ENCODE results near the gene OR52J3. TPM values are rescaled to one million over a fixed set of nuclear protein-coding genes. Genes with fewer than 3 reads are reported as not detected.
"Not testable (repeated sequence)": the region's sequence is repeated elsewhere in the genome, so short reads cannot be mapped to it uniquely, and the experiment has no call there.

Gene OR52J3
- total and polyA plus RNA-seq, 4 experiments from 2014 or later: not detected

- H3K4me3 ChIP-seq (ENCODE audit: low read length in 2 of 2): no peak overlapping the region
- no peaks in the 10 kb centered on the region for H3K27me3 Mint-ChIP-seq
- no peak overlapping the region for H3K4me3 Mint-ChIP-seq
- H3K9me3 ChIP-seq (ENCODE audit: control insufficient read depth in 1 of 2, low read length in 2 of 2): no peaks in the 10 kb centered on the region
- H3K36me3 ChIP-seq (ENCODE audit: insufficient read depth, low read length): no peaks in the 10 kb centered on the region
- ChIA-PET POLR2A (ENCODE audit: partially characterized antibody) (no interaction called here), CTCF (ENCODE audit: partially characterized antibody) (no interaction called here)
- no peaks in the 10 kb centered on the region for H3K4me1 ChIP-seq (ENCODE audit: insufficient read depth, low read length)
- peaks cover 0 to 3% (median 0%) of the 10 kb centered on the region in 8 donors for H3K9me3 Mint-ChIP-seq
- DNase-seq: no peak
- H3K36me3 Mint-ChIP-seq: no peaks in the 10 kb centered on the region
- no peaks in the 10 kb centered on the region for H3K27me3 ChIP-seq (ENCODE audit: insufficient read depth, low read length)
- no peaks in the 10 kb centered on the region for H3K4me1 Mint-ChIP-seq
- no peak overlapping the region for H3K27ac Mint-ChIP-seq
- H3K27ac ChIP-seq (ENCODE audit: low read depth, low read length): no peak overlapping the region
- intact Hi-C loops (cut with micrococcal nuclease): no loop called here
Observed at GRCh38 chr11:5037926-5038325, 8.4 kb upstream of the OR52J3 start.

GRCh38 chr11:5038341-5038740 is 8.0 kb upstream of the OR52J3 start:
- H3K27ac ChIP-seq (ENCODE audit: low read depth, low read length): no peak overlapping the region
- no peak for DNase-seq
- intact Hi-C loops (cut with micrococcal nuclease): no loop called here
- H3K36me3 Mint-ChIP-seq: no peaks in the 10 kb centered on the region
- POLR2A ChIA-PET (ENCODE audit: partially characterized antibody): no interaction called here
- CTCF ChIA-PET (ENCODE audit: partially characterized antibody): no interaction called here
- H3K27me3 Mint-ChIP-seq: no peaks in the 10 kb centered on the region
- H3K27me3 ChIP-seq (ENCODE audit: insufficient read depth, low read length): no peaks in the 10 kb centered on the region
- H3K4me3 ChIP-seq (ENCODE audit: low read length in 2 of 2): no peak overlapping the region
- H3K36me3 ChIP-seq (ENCODE audit: insufficient read depth, low read length): no peaks in the 10 kb centered on the region
- H3K27ac Mint-ChIP-seq: no peak overlapping the region
- H3K9me3 ChIP-seq (ENCODE audit: control insufficient read depth in 1 of 2, low read length in 2 of 2): no peaks in the 10 kb centered on the region
- peaks cover 0 to 3% (median 0%) of the 10 kb centered on the region in 8 donors for H3K9me3 Mint-ChIP-seq
- H3K4me1 ChIP-seq (ENCODE audit: insufficient read depth, low read length): no peaks in the 10 kb centered on the region
- no peak overlapping the region for H3K4me3 Mint-ChIP-seq
- no peaks in the 10 kb centered on the region for H3K4me1 Mint-ChIP-seq

- no peaks in the 10 kb centered on the region for H3K36me3 Mint-ChIP-seq
- POLR2A ChIA-PET (ENCODE audit: partially characterized antibody): no interaction called here
- no peaks in the 10 kb centered on the region for H3K4me1 Mint-ChIP-seq
Observed at GRCh38 chr11:5040876-5041275, 5.5 kb upstream of the OR52J3 start.

GRCh38 chr11:5042091-5042490 is 4.2 kb upstream of the OR52J3 start:
- POLR2A ChIA-PET (ENCODE audit: partially characterized antibody): no interaction called here
- intact Hi-C loops (cut with micrococcal nuclease): no loop called here
- CTCF ChIA-PET (ENCODE audit: partially characterized antibody): no interaction called here

More at GRCh38 chr11:5040876-5041275, 5.5 kb upstream of the OR52J3 start:
- no peak overlapping the region for H3K27ac ChIP-seq (ENCODE audit: low read depth, low read length)
- H3K27me3 Mint-ChIP-seq: no peaks in the 10 kb centered on the region
- intact Hi-C loops (cut with micrococcal nuclease): no loop called here
- H3K27me3 ChIP-seq (ENCODE audit: insufficient read depth, low read length): no peaks in the 10 kb centered on the region
- H3K36me3 ChIP-seq (ENCODE audit: insufficient read depth, low read length): no peaks in the 10 kb centered on the region
- peaks cover 0 to 3% (median 0%) of the 10 kb centered on the region in 8 donors for H3K9me3 Mint-ChIP-seq
- no peak overlapping the region for H3K4me3 ChIP-seq (ENCODE audit: low read length in 2 of 2)
- CTCF ChIA-PET (ENCODE audit: partially characterized antibody): no interaction called here
- no peak for DNase-seq
- no peaks in the 10 kb centered on the region for H3K4me1 ChIP-seq (ENCODE audit: insufficient read depth, low read length)
- no peak overlapping the region for H3K4me3 Mint-ChIP-seq
- H3K27ac Mint-ChIP-seq: no peak overlapping the region
- no peaks in the 10 kb centered on the region for H3K9me3 ChIP-seq (ENCODE audit: control insufficient read depth in 1 of 2, low read length in 2 of 2)

GRCh38 chr11:5043380-5043779 is 2.9 kb upstream of the OR52J3 start:
- intact Hi-C loops (cut with micrococcal nuclease): no loop called here
- H3K4me3 ChIP-seq (ENCODE audit: low read length in 2 of 2): no peak overlapping the region
- Mint-ChIP-seq H3K36me3 (no peaks in the 10 kb centered on the region), H3K27me3 (no peaks in the 10 kb centered on the region), H3K4me3 (no peak overlapping the region), H3K27ac (no peak overlapping the region), H3K9me3 (peaks cover 0 to 5% (median 0%) of the 10 kb centered on the region in 8 donors), H3K4me1 (no peaks in the 10 kb centered on the region)
- no peaks in the 10 kb centered on the region for H3K36me3 ChIP-seq (ENCODE audit: insufficient read depth, low read length)
- ChIA-PET POLR2A (ENCODE audit: partially characterized antibody) (no interaction called here), CTCF (ENCODE audit: partially characterized antibody) (interaction anchor here (1.1 kb wide), 1 partner anchor 31 kb away, joined by 3 read pairs; no protein-coding TSS in a partner anchor)
- H3K4me1 ChIP-seq (ENCODE audit: insufficient read depth, low read length): no peaks in the 10 kb centered on the region
- no peak for DNase-seq
- H3K27me3 ChIP-seq (ENCODE audit: insufficient read depth, low read length): no peaks in the 10 kb centered on the region
- no peak overlapping the region for H3K27ac ChIP-seq (ENCODE audit: low read depth, low read length)
- no peaks in the 10 kb centered on the region for H3K9me3 ChIP-seq (ENCODE audit: control insufficient read depth in 1 of 2, low read length in 2 of 2)

More at GRCh38 chr11:5042091-5042490, 4.2 kb upstream of the OR52J3 start:
- Mint-ChIP-seq H3K9me3 (peaks cover 0 to 6% (median 0%) of the 10 kb centered on the region in 8 donors), H3K4me3 (no peak overlapping the region), H3K4me1 (no peaks in the 10 kb centered on the region), H3K36me3 (no peaks in the 10 kb centered on the region), H3K27me3 (no peaks in the 10 kb centered on the region), H3K27ac (no peak overlapping the region)
- DNase-seq: no peak
- H3K4me3 ChIP-seq (ENCODE audit: low read length in 2 of 2): no peak overlapping the region
- no peaks in the 10 kb centered on the region for H3K4me1 ChIP-seq (ENCODE audit: insufficient read depth, low read length)
- no peaks in the 10 kb centered on the region for H3K36me3 ChIP-seq (ENCODE audit: insufficient read depth, low read length)
- H3K27me3 ChIP-seq (ENCODE audit: insufficient read depth, low read length): no peaks in the 10 kb centered on the region
- no peak overlapping the region for H3K27ac ChIP-seq (ENCODE audit: low read depth, low read length)
- H3K9me3 ChIP-seq (ENCODE audit: control insufficient read depth in 1 of 2, low read length in 2 of 2): no peaks in the 10 kb centered on the region

GRCh38 chr11:5046754-5047330 is 516 bp downstream of the OR52J3 start:
- H3K36me3 Mint-ChIP-seq: no peaks in the 10 kb centered on the region
- H3K4me1 Mint-ChIP-seq: no peaks in the 10 kb centered on the region
- no peak overlapping the region for H3K27ac Mint-ChIP-seq
- H3K27me3 Mint-ChIP-seq: no peaks in the 10 kb centered on the region
- peaks cover 0 to 5% (median 0%) of the 10 kb centered on the region in 8 donors for H3K9me3 Mint-ChIP-seq
- no peak overlapping the region for H3K4me3 Mint-ChIP-seq
- Histone ChIP-seq H3K27ac (ENCODE audit: low read depth, low read length) (no peak overlapping the region), H3K4me3 (ENCODE audit: low read length in 2 of 2) (no peak overlapping the region), H3K4me1 (ENCODE audit: insufficient read depth, low read length) (no peaks in the 10 kb centered on the region), H3K9me3 (ENCODE audit: control insufficient read depth in 1 of 2, low read length in 2 of 2) (no peaks in the 10 kb centered on the region), H3K27me3 (ENCODE audit: insufficient read depth, low read length) (no peaks in the 10 kb centered on the region), H3K36me3 (ENCODE audit: insufficient read depth, low read length) (no peaks in the 10 kb centered on the region)
- ChIA-PET CTCF (ENCODE audit: partially characterized antibody) (no interaction called here), POLR2A (ENCODE audit: partially characterized antibody) (no interaction called here)
- intact Hi-C loops (cut with micrococcal nuclease): no loop called here
- DNase-seq: peak in 1 of 5 donors; percentile 35

GRCh38 chr11:5058679-5059078 is 12.4 kb downstream of the OR52J3 start:
- H3K4me1 ChIP-seq (ENCODE audit: insufficient read depth, low read length); H3K4me1 Mint-ChIP-seq; intact Hi-C loops (cut with micrococcal nuclease); H3K27ac ChIP-seq (ENCODE audit: low read depth, low read length); H3K9me3 Mint-ChIP-seq; H3K27me3 Mint-ChIP-seq; H3K36me3 Mint-ChIP-seq; H3K9me3 ChIP-seq (ENCODE audit: control insufficient read depth in 1 of 2, low read length in 2 of 2); DNase-seq; CTCF ChIA-PET (ENCODE audit: partially characterized antibody); H3K4me3 ChIP-seq (ENCODE audit: low read length in 2 of 2); H3K27me3 ChIP-seq (ENCODE audit: insufficient read depth, low read length); H3K4me3 Mint-ChIP-seq; H3K27ac Mint-ChIP-seq; POLR2A ChIA-PET (ENCODE audit: partially characterized antibody); H3K36me3 ChIP-seq (ENCODE audit: insufficient read depth, low read length): not testable (repeated sequence)

GRCh38 chr11:5059391-5059790 is 13.1 kb downstream of the OR52J3 start, which contains the start of gene OR52E2:
OR52E2 (minus strand) TSS chr11:5059627; CDS start chr11:5059627, 0 bp downstream.
- CTCF ChIA-PET (ENCODE audit: partially characterized antibody): no interaction called here
- intact Hi-C loops (cut with micrococcal nuclease): no loop called here

More at GRCh38 chr11:5059391-5059790, 13.1 kb downstream of the OR52J3 start, which contains the start of gene OR52E2:
- H3K9me3 Mint-ChIP-seq: peaks cover 0 to 7% (median 0%) of the 10 kb centered on the region in 8 donors
- H3K4me3 Mint-ChIP-seq: no peak within 1 kb of the TSS
- H3K27me3 Mint-ChIP-seq: no peaks in the 10 kb centered on the region
- POLR2A ChIA-PET (ENCODE audit: partially characterized antibody): no interaction called here
- DNase-seq: no peak
- H3K36me3 Mint-ChIP-seq: no peaks in the 10 kb centered on the region
- Histone ChIP-seq H3K9me3 (ENCODE audit: control insufficient read depth in 1 of 2, low read length in 2 of 2) (no peaks in the 10 kb centered on the region), H3K27me3 (ENCODE audit: insufficient read depth, low read length) (no peaks in the 10 kb centered on the region), H3K27ac (ENCODE audit: low read depth, low read length) (no peak within 1 kb of the TSS), H3K4me3 (ENCODE audit: low read length in 2 of 2) (no peak within 1 kb of the TSS), H3K36me3 (ENCODE audit: insufficient read depth, low read length) (no peaks in the 10 kb centered on the region), H3K4me1 (ENCODE audit: insufficient read depth, low read length) (no peaks in the 10 kb centered on the region)
- H3K4me1 Mint-ChIP-seq: no peaks in the 10 kb centered on the region
- no peak within 1 kb of the TSS for H3K27ac Mint-ChIP-seq
